Right ventricle myocardium inferior (tissue), 1 donor: ENCODE measurements around the gene FAAP24. TPM values are rescaled to one million over a fixed set of nuclear protein-coding genes. Genes with fewer than 3 reads are reported as not detected.
"Not testable (repeated sequence)": the region's sequence is repeated elsewhere in the genome, so short reads cannot be mapped to it uniquely, and the experiment has no call there.

Experiments
- ATAC-seq: fragments of 200-7000 bp; cut with Tn5 transposase; one replicate; pipeline ENCODE4 v1.9.1; 2020; ENCODE audit warnings: mild to moderate bottlenecking, moderate library complexity
- DNase-seq: peaks from one replicate; pipeline ENCODE4 v3.0.0; 2021; ENCODE audit errors: missing footprints
- intact Hi-C: fragments of 100-400 bp; cut with DNase I; formaldehyde crosslinking; loops from one replicate; pipeline ENCODE4 v1.11.0; 2022
- total RNA-seq: library from RNA; stranded (reverse); fragmentation: NEBNext Ultra II Directional; extraction: Animal tissue kit (Norgen Biotek cat#: 25700); gene quantifications from one replicate; pipeline ENCODE4 v1.2.1, GENCODE V29; 2021
- donor health status: DM: no; HTN: yes; CAD: no; lungs with severe emphysema.

The FAAP24 gene
- total RNA-seq, 1 donor from 2014 or later, result 0.46 TPM

DNA sequence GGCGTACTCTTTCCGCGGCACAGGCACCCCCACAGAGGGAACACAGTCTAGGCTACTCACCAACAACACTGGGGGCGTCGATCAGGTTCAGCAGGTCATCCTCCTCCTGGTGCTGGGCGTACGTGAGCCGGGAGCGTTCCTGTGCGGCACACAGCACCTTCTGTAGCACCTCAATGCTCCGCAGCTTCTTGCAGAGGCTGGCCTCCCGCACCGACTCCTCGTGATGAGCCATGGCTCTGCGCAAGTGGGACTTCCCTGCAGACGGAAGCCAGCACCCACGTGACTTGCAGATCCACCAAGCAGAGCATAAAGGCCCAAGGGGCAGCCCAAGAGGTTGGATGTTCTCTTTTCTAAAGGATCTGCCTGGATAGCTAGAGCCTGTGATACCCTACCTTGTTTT lies 23.9 kb downstream of the FAAP24 start:
- DNase-seq, intact Hi-C loops, ATAC-seq: not testable (repeated sequence)

DNA sequence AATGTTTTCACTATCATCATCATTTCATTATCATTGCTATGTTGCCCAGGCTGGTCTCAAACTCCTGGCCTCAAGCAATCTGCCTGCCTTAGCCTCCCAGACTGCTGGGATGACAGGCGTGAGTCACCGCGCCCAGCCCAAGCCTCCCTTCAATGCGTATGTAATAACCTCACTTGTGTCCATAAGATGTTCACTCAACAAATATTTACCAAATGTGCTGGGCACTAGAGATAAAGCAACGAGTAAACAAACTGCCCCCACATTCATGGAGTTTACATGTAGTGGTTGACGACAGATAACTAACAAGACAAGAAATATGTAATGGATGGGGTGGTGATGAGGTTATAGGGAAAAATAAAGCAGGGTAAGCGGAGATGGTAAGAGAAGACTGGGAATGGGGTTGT lies 25.0 kb downstream of the FAAP24 start:
- DNase-seq, ATAC-seq, intact Hi-C loops: not testable (repeated sequence)

- ATAC-seq, result no peak
- DNase-seq, result no peak
- intact Hi-C loops, result no loop called here
These were observed 25.8 kb downstream of the FAAP24 start for GRCh38 chr19:32997716-32998355.

- DNase-seq (no peak), ATAC-seq (no peak)
- intact Hi-C loops, result no loop called here
These were observed 26.7 kb downstream of the FAAP24 start for GRCh38 chr19:32998722-32999121.

- intact Hi-C loops, result no loop called here
- ATAC-seq (no peak), DNase-seq (no peak)
These were observed 28.5 kb downstream of the FAAP24 start for GRCh38 chr19:33000510-33000909.

- ATAC-seq, result no peak
- intact Hi-C loops, result no loop called here
These were observed 28.9 kb downstream of the FAAP24 start for GRCh38 chr19:33000910-33001309.

GRCh38 chr19:33002126-33002865 lies 30.3 kb downstream of the FAAP24 start:
- DNase-seq, ATAC-seq, intact Hi-C loops: not testable (repeated sequence)

More at GRCh38 chr19:33000910-33001309, 28.9 kb downstream of the FAAP24 start:
- DNase-seq, result no peak

- DNase-seq, ATAC-seq, intact Hi-C loops: not testable (repeated sequence)
These were observed 31.5 kb downstream of the FAAP24 start for GRCh38 chr19:33003424-33004024.

DNA sequence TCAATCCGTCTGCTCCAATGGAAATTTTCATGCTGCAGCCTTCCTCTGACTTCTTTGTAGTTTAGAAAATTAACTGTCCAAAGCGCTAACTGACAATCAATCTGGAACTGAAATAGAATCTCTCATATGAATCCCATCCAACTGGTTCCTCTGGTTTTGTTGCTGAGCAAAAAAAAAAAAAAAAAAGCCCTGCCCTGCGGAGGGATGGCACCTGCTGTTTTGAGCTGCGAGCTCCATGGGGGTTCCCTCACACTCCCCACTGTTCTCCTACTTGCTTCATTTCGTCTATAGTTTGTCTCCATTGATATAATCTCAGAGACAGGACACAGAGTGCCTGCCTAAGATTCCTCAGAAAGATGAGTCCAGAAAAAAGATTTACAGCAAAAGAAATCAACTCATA lies 33.4 kb downstream of the FAAP24 start:
- ATAC-seq, result no peak
- no peak for DNase-seq
- intact Hi-C loops, result no loop called here

GRCh38 chr19:33008738-33009137 lies 36.7 kb downstream of the FAAP24 start:
- no peak for DNase-seq
- ATAC-seq, result no peak
- intact Hi-C loops, result no loop called here

DNA sequence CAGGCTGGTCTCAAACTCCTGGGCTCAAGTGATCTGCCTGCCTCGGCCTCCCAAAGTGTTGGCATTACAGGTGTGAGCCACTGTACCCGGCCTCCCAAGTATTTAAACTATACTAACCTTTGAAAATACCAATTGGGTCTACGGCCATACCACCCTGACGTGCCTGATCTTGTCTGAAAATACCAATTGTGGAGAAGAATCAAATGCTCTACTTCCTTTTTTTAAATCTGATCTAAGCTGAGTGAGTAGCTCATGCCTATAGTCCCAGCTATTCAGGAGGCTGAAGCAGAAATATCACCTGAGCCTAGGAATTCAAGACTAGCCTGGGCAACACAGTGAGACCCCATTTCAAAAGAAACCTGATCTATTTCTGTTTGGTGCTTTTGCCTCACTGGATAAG lies 38.8 kb downstream of the FAAP24 start:
- ATAC-seq, DNase-seq, intact Hi-C loops: not testable (repeated sequence)

DNA sequence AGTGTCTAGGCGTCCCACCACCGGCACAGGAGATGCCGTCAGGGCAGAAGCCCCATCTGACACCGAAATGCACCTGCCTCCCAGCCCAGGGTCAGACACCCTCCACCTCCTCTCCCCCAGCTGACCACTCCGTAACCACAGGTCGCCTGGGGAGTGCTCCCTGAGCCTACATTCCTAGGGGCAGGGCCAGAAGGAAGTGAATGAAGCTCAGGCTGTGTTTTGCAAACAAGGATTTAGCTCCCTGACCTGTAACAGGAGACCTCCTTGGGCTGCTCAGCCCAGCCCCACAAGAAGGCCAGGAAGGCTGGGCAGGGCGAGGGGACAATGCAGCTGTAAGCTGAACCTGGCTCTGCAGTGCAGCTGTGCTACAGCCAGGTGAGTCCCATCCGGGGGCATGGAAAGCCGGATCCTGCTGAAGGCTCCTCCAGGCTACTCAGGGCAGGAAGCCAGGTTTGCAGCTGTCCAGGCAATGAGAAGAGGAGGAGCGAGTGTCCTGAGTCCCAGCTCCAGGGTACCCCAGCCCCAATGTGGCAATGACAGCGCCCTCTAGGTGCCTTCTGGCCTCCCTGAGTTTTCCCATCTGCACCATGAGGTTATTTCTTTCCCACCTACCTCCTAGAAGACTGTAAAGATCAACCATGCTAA lies 50.6 kb downstream of the FAAP24 start:
- ATAC-seq, result no peak
- intact Hi-C loops, result no loop called here
- DNase-seq, result no peak

DNA sequence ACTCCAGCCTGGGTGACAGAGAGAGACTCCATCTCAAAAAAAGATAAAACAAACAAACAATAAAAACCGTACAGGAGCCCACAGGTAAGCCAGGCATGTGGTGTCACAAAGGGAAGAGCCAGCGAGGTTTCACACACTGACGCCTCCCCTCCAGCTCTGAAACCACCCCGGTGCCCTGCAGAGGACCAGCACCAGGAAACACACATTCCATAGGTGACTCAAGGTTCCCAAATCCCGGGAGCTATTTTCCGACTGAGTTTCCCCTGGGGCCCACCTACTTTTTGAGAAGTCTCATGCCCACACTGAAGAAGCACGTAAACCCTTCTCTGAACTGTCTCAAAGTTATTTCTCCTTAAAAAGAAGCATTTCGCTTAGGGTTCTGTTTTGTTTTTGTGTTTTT lies 52.4 kb downstream of the FAAP24 start:
- intact Hi-C loops, result no loop called here
- DNase-seq (no peak), ATAC-seq (no peak)

DNA sequence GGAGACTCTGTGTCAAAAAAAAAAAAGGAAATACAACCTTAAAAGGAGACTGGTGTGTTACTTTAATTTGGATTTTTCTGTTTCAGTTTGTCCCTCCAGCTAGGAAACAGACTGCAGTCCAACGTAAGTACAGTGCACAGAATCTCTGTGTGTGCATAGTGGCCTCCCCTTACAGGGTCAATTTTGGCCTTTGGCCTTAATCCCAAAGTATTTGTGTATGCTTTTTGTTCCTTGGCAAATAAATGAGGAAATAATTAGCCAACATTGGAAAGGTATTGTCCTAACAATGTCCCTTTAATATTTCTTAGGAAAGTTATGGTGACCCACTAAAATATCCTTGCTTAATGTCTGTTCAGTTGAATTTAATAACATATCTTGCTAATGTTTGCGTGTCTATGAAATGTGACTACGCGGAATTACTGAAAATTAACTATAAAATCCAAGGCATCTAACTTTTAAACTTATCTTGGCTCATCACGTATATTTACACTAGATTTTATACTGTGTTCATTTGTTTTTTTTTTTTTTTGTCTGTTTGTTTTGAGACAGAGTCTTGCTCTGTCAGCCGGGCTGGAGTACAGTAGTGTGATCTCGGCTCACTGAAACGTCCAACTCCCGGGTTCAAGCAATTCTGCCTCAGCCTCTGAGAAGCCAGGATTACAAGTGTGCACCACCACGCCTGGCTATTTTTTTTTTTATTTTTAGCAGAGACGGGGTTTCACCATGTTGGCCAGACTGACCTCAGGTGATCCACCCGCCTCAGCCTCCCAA lies 53.6 kb downstream of the FAAP24 start:
- not testable (repeated sequence) for ATAC-seq

GRCh38 chr19:33026602-33027001 lies 54.6 kb downstream of the FAAP24 start:
- DNase-seq, ATAC-seq, intact Hi-C loops: not testable (repeated sequence)

More for the DNA sequence above, 53.6 kb downstream of the FAAP24 start:
- DNase-seq, intact Hi-C loops: not testable (repeated sequence)
